ENCODE measurements around the gene NKD1. TPM values are rescaled to one million over a fixed set of nuclear protein-coding genes. Genes with fewer than 3 reads are reported as not detected.

The NKD1 gene
- total RNA-seq, 1 experiment from 2014 or later, result 0.44 TPM

- no peak overlapping the region for H2AFZ ChIP-seq
- H3K36me3 ChIP-seq (ENCODE audit: low read depth), result no peaks in the 10 kb centered on the region
- ChIA-PET CTCF (no interaction called here), POLR2A (ENCODE audit: unreplicated experiment) (no interaction called here)
- H4K20me1 ChIP-seq (ENCODE audit: insufficient read depth), result no peaks in the 10 kb centered on the region
- H3F3A ChIP-seq (ENCODE audit: insufficient read depth, low read depth), result no peaks in the 10 kb centered on the region
- H3K79me2 ChIP-seq (ENCODE audit: low read depth), result no peaks in the 10 kb centered on the region
- H3K4me1 ChIP-seq (replicated peaks; ENCODE audit: insufficient read depth), result no peaks in the 10 kb centered on the region
- BruUV-seq (replicated peaks), result no TSS peak
- no peak for TF ChIP-seq CTCF (conservative IDR thresholded peaks at IDR 0.05)
- no peak for TF ChIP-seq EZH2 (IDR thresholded peaks at IDR 0.05; ENCODE audit: low read depth)
- intact Hi-C loops (cut with micrococcal nuclease; ENCODE audit: unreplicated experiment), result no loop called here
- H3K27me3 ChIP-seq (ENCODE audit: insufficient read depth, low read depth), result no peaks in the 10 kb centered on the region
- H3K9me2 ChIP-seq (ENCODE audit: insufficient read depth), result no peaks in the 10 kb centered on the region
- H3K27ac ChIP-seq, result no peak overlapping the region
- H3K9me3 ChIP-seq (ENCODE audit: insufficient read depth, low read depth), result no peaks in the 10 kb centered on the region
- DNase-seq, result no peak
- no peak overlapping the region for H3K4me3 ChIP-seq
- no peak overlapping the region for H3K4me2 ChIP-seq
Observed at GRCh38 chr16:50657241-50657640, 109.0 kb downstream of the NKD1 start.

GRCh38 chr16:50659806-50660205, 111.6 kb downstream of the NKD1 start:
- ChIA-PET CTCF (no interaction called here), POLR2A (ENCODE audit: unreplicated experiment) (no interaction called here)
- no peaks in the 10 kb centered on the region for H3K4me1 ChIP-seq (replicated peaks; ENCODE audit: insufficient read depth)
- H2AFZ ChIP-seq, result no peak overlapping the region
- H3K4me3 ChIP-seq, result no peak overlapping the region
- H3K9me3 ChIP-seq (ENCODE audit: insufficient read depth, low read depth), result no peaks in the 10 kb centered on the region
- BruUV-seq (replicated peaks), result no TSS peak
- no peaks in the 10 kb centered on the region for H3K27me3 ChIP-seq (ENCODE audit: insufficient read depth, low read depth)
- H3F3A ChIP-seq (ENCODE audit: insufficient read depth, low read depth), result no peaks in the 10 kb centered on the region
- no peaks in the 10 kb centered on the region for H3K79me2 ChIP-seq (ENCODE audit: low read depth)
- H3K36me3 ChIP-seq (ENCODE audit: low read depth), result no peaks in the 10 kb centered on the region
- intact Hi-C loops (cut with micrococcal nuclease; ENCODE audit: unreplicated experiment), result no loop called here
- H4K20me1 ChIP-seq (ENCODE audit: insufficient read depth), result no peaks in the 10 kb centered on the region
- DNase-seq, result no peak
- H3K27ac ChIP-seq, result no peak overlapping the region
- H3K4me2 ChIP-seq, result no peak overlapping the region
- TF ChIP-seq EZH2 (IDR thresholded peaks at IDR 0.05; ENCODE audit: low read depth), result no peak
- no peak for TF ChIP-seq CTCF (conservative IDR thresholded peaks at IDR 0.05)
- no peaks in the 10 kb centered on the region for H3K9me2 ChIP-seq (ENCODE audit: insufficient read depth)

- H3K36me3 ChIP-seq (ENCODE audit: low read depth), result no peaks in the 10 kb centered on the region
- no peaks in the 10 kb centered on the region for H3K9me3 ChIP-seq (ENCODE audit: insufficient read depth, low read depth)
- no peak overlapping the region for H2AFZ ChIP-seq
- H3K4me2 ChIP-seq, result no peak overlapping the region
- no peak for DNase-seq
- H4K20me1 ChIP-seq (ENCODE audit: insufficient read depth), result no peaks in the 10 kb centered on the region
- CTCF ChIA-PET, result no interaction called here
- no TSS peak for BruUV-seq (replicated peaks)
- H3K4me1 ChIP-seq (replicated peaks; ENCODE audit: insufficient read depth), result no peaks in the 10 kb centered on the region
- intact Hi-C loops (cut with micrococcal nuclease; ENCODE audit: unreplicated experiment), result no loop called here
- H3K27me3 ChIP-seq (ENCODE audit: insufficient read depth, low read depth), result no peaks in the 10 kb centered on the region
- POLR2A ChIA-PET (ENCODE audit: unreplicated experiment), result interaction anchor here (0.7 kb wide), 1 partner anchor 396 kb away, joined by 3 read pairs; no protein-coding TSS in a partner anchor
- no peak overlapping the region for H3K27ac ChIP-seq
- H3K9me2 ChIP-seq (ENCODE audit: insufficient read depth), result no peaks in the 10 kb centered on the region
- H3K79me2 ChIP-seq (ENCODE audit: low read depth), result no peaks in the 10 kb centered on the region
- H3K4me3 ChIP-seq, result no peak overlapping the region
- TF ChIP-seq CTCF (conservative IDR thresholded peaks at IDR 0.05) (no peak), EZH2 (IDR thresholded peaks at IDR 0.05; ENCODE audit: low read depth) (no peak)
- H3F3A ChIP-seq (ENCODE audit: insufficient read depth, low read depth), result no peaks in the 10 kb centered on the region
Observed at GRCh38 chr16:50662306-50662940, 114.2 kb downstream of the NKD1 start.
